Mucosa of descending colon (tissue), 3 donors: Measurements from ENCODE around the gene GPR87. TPM values are rescaled to one million over a fixed set of nuclear protein-coding genes. Genes with fewer than 3 reads are reported as not detected.

Source experiments
- ATAC-seq: fragments of 200-7000 bp; cut with Tn5 transposase; one replicate; pipeline ENCODE4 v1.9.1; 2020; ENCODE audit warnings: mild to moderate bottlenecking, moderate library complexity
- DNase-seq, 3 donors: peaks; one replicate each; pipeline ENCODE4 v3.0.0-alpha.2; 2020
- H3K36me3 ChIP-seq: fragments of 200-600 bp; one replicate; pipeline ENCODE4 v1.8.0; 2021; ENCODE audit warnings: low read depth, mild to moderate bottlenecking
- H3K4me1 ChIP-seq: fragments of 200-600 bp; one replicate; pipeline ENCODE4 v1.8.0; 2021; ENCODE audit warnings: low read depth, mild to moderate bottlenecking
- H3K4me3 ChIP-seq: fragments of 200-600 bp; one replicate; pipeline ENCODE4 v1.8.0; 2021; ENCODE audit warnings: mild to moderate bottlenecking
- H3K9me3 ChIP-seq: fragments of 200-600 bp; one replicate; pipeline ENCODE4 v1.8.0; 2021; ENCODE audit warnings: mild to moderate bottlenecking
- intact Hi-C, 2 donors: fragments of 100-400 bp; cut with DNase I in 1 of 2; cut with micrococcal nuclease in 1 of 2; formaldehyde crosslinking; loops; one replicate each; pipeline versions ENCODE4 v1.11.0 to v1.11.1; 2022; cut with DNase I, micrococcal nuclease
- total RNA-seq, 3 donors: library from RNA; stranded (reverse); fragmentation: NEBNext Ultra II Directional in 2 of 3; extraction: Animal tissue kit (Norgen Biotek cat#: 25700) in 2 of 3; gene quantifications; one replicate each; pipeline versions ENCODE4 v1.2.1 to v1.2.4, GENCODE V29; 2021 to 2023
- TF ChIP-seq, protein P1 (sequence below): fragments of 200-600 bp; IDR thresholded peaks from one replicate; pipeline ENCODE4 v1.8.0; 2022; ENCODE audit warnings: antibody characterized with exemption, mild to moderate bottlenecking
- donor health status: DM: no; HTN: no; CAD: no; lungs with moderate emphysema.
- donor health status: DM: no; HTN: no; CAD: no.
- donor health status: DM: no; HTN: yes; CAD: no.

GPR87 gene
- total RNA-seq, 3 donors from 2014 or later: not detected

GRCh38 chr3:151248772-151249337 is 67.8 kb downstream of the GPR87 start:
- TF ChIP-seq, protein P1, sequence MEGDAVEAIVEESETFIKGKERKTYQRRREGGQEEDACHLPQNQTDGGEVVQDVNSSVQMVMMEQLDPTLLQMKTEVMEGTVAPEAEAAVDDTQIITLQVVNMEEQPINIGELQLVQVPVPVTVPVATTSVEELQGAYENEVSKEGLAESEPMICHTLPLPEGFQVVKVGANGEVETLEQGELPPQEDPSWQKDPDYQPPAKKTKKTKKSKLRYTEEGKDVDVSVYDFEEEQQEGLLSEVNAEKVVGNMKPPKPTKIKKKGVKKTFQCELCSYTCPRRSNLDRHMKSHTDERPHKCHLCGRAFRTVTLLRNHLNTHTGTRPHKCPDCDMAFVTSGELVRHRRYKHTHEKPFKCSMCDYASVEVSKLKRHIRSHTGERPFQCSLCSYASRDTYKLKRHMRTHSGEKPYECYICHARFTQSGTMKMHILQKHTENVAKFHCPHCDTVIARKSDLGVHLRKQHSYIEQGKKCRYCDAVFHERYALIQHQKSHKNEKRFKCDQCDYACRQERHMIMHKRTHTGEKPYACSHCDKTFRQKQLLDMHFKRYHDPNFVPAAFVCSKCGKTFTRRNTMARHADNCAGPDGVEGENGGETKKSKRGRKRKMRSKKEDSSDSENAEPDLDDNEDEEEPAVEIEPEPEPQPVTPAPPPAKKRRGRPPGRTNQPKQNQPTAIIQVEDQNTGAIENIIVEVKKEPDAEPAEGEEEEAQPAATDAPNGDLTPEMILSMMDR: no peak
- H3K4me3 ChIP-seq: no peak overlapping the region

More at GRCh38 chr3:151248772-151249337, 67.8 kb downstream of the GPR87 start:
- no peak for ATAC-seq
- Histone ChIP-seq H3K36me3 (no peaks in the 10 kb centered on the region), H3K9me3 (no peaks in the 10 kb centered on the region), H3K4me1 (no peaks in the 10 kb centered on the region)
- intact Hi-C loops: no loop called here
- no peak for DNase-seq

Other genes starting within 250 kb of the GPR87 start
- gene MED12L, start 231.2 kb downstream of the GPR87 start, total RNA-seq: 1 to 10 TPM in 1 of 3 donors, under 1 TPM in 2; 0.39 to 2.4 (median 0.55) TPM
- 1 to 10 TPM; 1.3 to 1.5 (median 1.4) TPM for gene GPR171, start 113.6 kb downstream of the GPR87 start, total RNA-seq
- 10 to 100 TPM in 1 of 3 donors, 1 to 10 TPM in 2; 3.9 to 18.2 (median 4.4) TPM for gene P2RY14, start 38.3 kb downstream of the GPR87 start, total RNA-seq
- 1 to 10 TPM in 2 of 3 donors, under 1 TPM in 1; 0.29 to 1.9 (median 1.5) TPM for gene P2RY13, start 12.7 kb upstream of the GPR87 start, total RNA-seq
- gene P2RY12, start 67.9 kb upstream of the GPR87 start, total RNA-seq: 1 to 10 TPM in 2 of 3 donors, under 1 TPM in 1; 0.32 to 3.4 (median 1.0) TPM
- gene IGSF10, start 144.2 kb upstream of the GPR87 start, total RNA-seq: 1 to 10 TPM; 1.0 to 1.6 (median 1.3) TPM